ENCODE data around the gene RGS19. TPM values are rescaled to one million over a fixed set of nuclear protein-coding genes. Genes with fewer than 3 reads are reported as not detected.

The RGS19 gene
- total RNA-seq, 1 donor from 2014 or later, result 29.0 TPM

DNA sequence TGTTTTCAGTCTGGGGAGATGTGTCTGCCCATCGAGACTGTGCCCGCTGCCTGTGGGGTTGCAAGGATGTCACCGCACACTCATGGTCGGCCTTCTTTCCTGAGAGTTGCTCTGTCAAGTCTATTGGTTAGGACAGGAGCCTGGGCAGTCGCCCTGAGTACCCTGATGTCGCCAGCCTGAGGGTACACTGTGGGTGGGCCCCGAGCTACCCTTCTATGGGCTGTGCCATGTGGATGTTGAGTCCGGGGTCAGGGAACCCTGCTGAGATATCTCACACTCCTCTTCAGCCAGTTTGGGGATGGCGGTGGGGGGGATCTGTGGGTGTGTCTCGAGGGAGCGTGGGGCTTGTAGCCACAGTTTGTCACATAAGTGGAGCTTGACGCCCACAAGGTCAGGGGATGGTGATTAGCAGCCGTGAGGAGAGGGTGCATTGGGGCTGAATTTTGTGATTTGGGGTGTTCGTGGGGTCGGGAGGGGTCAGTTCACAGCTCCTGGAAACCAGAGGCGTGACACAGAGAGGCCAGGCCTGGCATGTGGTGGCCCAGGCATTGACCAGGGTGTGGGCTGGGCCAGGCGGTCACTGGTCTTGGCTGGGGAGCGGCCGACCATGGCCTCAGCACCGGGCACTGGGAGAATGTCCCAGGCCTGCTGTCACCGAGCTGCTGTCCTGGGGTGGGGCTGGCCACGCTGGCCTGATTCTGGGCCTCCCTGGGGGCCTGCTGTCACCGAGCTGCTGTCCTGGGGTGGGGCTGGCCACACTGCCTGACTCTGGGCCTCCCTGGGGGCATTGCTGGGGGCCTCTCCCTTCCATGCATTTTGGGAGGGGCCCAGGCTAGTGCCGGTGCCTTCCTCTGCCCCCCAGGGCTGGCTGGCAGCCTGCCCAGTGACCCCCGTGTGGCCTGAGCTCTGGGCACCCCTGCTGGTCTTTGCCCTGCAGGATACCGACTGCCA is 29.7 kb upstream of the RGS19 start:
- DNase-seq (ENCODE audit: low spot score), result peak; percentile 85

DNA sequence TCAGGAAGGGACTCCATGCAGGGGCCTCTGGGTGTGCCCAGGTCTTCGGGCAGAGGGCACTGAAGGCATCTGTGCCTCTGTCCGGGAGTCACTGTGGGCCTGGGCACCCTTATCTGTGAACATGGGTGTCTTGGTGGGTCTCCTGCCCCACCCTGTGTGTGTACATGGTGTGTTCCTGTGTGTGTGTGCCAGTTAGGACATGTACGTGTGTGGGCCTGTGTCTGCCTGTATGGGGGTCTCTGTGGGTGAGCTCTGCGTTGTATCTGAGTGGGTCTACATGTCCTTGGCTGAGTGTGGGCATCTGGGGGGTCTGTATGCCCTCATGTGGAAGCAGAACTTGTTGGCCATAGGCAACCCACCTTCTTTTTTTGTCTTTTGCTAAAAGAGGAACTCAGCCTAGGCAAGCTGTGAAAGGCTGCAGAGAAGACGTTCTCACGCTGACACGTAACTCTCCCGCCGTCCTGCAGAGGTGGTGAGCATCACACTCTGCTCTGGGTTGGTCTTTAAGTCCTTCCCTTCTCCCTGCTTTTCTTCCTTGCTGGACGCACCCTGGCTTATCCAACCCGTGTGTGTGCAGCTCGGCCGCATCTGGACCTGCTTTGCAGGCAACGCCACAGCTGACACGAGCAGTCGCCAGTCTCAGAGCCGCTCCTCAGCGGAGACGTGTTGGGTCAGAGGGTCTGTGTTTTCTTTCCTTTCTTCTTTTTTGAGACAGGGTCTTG is 28.6 kb upstream of the RGS19 start:
- DNase-seq (ENCODE audit: low spot score), result peak; percentile 81

DNA sequence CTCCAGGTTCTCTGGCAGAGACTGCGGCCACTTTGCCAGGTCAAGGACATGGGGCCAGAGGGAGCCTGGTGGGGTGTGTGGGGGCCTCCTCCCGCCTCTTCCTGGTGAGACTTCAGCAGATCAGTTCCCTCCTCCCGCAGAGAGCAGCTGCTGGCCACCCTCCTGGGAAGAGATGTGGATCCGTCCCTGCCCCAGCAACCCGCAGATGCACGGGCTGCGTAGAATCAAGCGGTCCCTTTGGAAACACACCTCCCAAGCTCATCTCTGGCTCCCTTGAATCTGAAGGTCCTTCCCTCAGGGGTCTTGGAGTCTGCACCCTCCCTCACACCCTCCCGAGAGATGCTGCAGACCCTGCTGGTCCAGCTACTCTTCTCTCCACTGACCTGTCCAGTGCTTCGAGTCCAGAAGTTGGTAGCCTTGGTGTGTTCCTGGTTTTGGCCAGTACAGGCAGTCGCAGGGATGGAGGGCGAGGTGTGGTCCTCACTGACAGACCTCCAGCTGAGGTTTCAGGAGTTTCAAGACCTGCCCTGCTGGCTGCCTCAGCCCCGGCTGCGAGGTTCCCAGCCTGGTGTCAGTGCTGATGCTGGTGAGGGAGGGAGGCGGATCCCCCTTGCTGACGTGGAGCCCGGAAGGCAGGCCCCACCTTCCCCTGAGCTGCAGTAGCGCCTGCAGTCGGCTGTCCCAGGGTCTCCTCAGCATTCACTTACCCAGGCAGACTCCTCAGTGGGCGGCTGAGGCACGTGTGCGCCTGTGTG is 27.8 kb upstream of the RGS19 start, which contains the start of gene NPBWR2:
TSS of gene NPBWR2 (minus strand) at position 585 of the 755 bp plus-strand sequence. CDS start 734 bp downstream, outside the sequence.
- DNase-seq (ENCODE audit: low spot score), result peak; percentile 86

DNA sequence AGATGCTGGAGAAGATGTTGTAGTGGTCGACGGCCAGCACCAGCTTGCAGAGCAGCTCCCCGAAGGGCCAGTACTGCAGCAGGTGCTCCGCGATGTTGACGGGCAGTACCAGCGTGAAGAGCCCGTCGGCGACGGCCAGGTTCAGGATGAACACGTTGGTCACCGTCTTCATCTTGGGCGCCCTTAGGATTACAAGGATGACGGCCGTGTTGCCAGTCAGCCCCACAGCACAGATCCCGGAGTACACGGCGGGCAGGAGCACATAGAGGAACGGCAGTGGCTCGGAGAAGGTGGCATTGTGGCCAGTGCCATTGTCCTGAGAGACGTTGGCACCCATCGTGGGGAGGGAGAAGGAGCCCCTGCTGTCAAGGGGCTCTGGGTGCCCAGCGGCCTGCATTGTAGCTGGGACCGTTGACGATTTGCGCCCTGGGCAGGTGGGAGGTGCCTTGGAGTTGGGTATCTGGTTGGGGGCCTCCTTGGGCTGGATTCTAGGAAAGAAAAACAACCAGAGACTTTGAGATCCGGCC is 27.2 kb upstream of the RGS19 start:
- peak; percentile 89 for DNase-seq (ENCODE audit: low spot score)

DNA sequence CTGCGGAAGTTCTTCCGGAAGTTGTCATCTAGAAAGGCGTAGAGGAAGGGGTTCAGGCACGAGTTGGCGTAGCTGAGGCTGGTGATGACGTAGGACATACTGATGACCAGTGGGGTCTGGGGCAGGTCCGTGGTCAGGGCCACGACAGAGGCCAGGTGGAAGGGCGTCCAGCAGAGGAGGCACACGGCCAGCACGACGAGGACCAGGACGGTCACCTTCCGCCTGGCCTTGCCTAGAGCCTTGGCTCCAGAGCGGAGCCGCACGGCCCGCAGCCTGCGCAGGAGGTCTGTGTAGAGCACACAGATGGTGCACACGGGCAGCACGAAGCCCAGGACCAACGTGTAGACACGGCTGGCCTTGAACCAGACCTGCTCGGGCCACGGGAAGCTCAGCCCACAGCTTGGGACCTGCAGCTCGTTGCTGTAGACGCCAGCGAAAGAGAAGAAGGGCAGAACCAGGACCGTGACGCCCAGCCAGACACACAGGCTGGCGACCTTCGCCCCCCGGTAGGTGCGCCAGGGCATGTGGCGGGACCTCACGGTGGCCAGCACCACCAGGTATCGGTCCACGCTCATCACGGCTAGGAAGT is 26.6 kb upstream of the RGS19 start:
- DNase-seq (ENCODE audit: low spot score), result peak; percentile 41

DNA sequence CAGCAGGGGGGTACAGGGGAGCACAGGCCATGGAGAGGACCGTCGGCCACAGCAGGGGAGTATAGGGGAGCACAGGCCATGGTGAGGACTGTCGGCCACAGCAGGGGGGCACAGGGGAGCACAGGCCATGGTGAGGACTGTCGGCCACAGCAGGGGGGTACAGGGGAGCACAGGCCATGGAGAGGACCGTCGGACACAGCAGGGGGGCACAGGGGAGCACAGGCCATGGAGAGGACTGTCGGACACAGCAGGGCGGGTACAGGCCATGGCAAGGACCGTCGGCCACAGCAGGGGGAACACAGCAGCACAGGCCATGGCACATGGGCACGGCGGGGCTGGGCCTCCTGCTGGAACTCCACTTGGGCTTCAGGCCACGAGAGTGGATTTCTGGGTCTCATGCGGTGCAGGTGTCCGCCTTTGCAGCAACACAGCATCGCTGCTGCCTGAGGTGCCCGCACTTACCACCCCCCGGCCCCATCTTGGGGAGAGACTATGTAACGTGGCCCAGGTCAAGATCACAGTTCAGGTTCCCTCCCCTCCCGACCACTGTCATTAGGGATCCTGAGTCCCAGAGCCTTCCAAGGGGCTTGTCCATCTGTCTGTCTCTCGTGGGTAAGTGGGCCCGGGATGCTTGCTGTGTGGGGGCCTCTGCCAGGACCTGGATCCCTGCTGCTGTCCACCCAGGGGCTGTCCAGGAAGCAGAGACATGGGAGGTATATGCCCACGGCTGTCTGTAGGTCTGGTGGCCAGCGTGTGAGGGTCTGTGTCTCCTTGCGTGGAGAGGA is 25.5 kb upstream of the RGS19 start:
- peak; percentile 87 for DNase-seq (ENCODE audit: low spot score)

DNA sequence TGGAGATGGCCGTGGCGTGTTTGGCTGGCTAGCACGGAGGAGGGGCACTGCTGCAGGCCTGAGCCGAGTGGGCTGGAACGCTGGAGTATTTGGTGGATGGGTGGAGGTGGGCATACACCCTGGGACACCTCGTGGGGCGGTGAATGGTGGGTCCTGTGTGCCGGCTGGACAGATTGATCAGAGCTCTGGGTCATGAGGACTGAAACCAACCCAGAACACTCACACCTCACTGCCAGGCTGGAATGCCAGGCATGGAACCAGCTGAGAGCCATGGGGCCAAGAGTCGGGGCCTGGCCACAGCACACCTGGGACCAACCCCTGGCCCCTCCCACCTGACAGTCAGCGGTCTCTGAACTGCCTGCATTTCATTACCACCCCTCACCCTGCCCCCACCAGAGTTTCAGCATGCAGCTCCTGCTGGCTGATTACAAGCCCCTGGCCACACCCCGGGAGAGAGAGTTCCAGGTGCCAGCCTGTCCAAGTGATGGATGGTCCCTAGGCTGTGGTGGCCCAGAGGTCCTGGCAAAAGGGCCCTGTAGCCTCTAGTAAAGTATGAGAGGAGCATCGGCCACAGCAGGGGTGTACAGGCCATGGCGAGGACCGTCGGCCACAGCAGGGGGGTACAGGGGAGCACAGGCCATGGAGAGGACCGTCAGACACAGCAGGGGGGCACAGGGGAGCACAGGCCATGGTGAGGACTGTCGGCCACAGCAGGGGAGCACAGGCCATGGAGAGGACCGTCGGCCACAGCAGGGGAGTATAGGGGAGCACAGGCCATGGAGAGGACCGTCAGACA is 24.8 kb upstream of the RGS19 start:
- peak; percentile 88 for DNase-seq (ENCODE audit: low spot score)

DNA sequence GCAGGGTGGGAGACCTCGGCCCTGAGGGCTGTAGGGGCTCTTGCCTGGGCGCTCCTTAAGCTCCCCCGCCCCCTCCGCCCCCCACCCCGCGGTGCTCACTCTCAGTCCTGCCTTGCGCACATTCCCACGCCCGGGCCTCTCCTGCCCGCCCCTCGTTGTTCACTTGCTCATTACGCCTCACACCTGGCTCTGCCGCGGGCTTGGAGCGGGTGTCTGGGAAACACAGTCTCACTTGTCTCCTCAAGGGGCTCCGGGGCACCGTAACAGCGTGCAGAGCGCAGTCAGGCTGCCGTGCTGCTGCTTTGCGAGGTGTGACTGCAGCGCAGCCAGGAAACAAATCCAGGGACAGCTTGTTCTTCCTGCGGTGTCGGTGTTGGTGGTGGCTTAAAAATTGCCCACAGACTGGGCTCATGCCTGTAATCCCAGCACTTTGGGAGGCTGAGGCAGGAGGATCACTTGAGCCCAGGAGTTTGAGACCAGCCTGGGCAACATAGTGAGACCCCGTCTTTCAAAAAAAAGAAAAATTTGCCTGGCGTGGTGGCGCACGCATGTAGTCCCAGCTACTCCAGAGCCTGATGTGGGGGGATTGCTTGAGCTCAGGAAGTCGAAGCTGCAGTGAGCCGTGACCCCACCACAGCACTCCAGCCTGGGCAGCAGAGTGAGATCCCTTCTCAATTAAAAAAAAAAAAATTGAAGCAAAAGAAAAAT is 23.5 kb upstream of the RGS19 start:
- no peak for DNase-seq (ENCODE audit: low spot score)

DNA sequence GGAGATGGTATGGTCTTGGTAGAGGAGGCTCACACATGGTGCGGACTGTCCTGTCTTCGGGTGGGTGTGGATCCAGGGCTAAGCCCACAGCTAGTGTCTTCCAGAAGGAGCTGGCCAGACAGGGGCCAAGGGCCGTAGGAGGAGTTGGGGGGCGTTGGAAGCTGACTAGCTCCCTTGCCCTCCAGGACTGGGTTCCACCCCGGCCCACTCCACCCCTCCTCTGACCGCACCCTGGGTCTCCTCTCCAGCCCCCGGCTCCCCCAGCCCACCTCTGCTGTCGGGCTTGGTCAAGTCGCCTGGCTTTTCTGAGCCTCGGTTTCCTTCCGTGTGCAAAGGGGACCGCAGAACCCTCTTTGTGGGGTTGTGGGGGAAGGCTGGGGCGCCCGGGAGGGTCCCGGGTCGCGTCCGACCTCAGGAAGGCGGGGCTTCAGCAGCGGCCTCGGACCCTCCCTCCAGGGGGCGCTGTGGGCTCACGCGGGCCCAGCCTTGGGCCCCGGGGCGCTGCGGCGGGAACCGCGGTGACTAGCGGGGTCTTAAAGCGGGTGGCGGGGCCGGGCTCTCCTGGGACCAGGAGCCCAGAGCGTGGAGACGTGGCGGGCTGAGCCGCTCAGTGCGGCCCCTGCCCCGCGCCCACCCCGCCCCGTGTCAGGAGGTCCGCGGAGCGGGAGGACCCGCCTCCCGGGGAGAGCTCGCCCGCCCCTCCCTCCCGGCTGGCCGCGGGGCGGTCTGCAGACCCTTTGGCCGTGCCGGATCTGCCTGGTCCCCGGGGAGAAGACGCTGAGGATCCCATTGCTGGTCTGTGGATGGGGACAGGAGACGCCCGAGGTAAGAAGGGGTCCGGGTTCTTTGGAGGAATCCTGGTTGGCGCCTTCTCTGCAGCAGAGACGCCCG is 22.7 kb upstream of the RGS19 start:
- DNase-seq (ENCODE audit: low spot score), result no peak

DNA sequence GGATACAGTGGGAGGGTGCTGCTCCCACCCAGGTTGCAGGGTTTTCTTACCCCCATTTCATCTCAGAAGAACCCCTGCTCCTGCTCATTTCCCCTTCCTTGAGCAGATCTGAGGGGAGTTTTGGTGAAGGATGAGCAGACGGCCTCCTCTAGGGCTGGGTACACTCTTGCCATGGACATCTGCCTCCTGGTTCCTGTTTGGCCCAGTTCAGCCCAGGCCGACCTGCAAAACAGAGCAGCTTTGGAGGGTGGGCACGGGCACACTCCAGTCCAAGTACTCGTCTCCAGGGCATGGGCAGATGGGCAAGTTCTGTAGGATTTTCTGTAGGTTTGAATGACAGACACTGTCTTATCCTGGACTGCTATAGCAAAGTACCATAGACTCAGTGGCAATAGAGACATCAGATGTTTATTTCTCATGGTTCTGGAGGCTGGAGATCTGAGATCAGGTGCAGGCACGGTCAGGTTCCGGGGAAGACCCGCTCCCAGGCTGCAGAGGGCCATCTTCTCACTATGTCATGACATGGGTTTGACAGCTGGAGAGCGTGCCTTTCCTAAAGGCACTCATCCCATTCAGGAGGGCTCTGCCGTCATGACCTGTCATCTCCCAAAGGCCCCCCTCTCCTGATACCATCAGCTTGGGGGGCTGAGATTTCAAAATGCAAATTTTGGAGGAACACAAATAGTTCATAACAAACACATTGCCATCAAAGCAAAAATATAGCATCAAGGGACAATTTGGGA is 21.8 kb upstream of the RGS19 start:
- no peak for DNase-seq (ENCODE audit: low spot score)

DNA sequence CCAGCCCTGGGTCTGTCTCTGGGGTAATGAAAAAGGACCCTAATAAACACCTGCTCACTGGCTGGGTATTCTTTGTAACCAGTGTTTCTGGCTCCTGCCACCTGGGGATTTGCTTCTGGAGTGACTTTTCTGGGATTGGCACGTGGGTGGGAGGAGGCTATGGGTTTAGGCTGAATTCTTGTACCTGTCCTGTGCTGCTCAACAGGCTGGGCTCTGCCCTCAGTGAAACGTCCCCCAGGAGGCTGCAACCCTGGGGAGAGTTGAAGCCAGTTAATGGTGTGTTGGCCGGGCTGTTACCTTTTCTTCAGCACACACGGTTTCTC is 21.2 kb upstream of the RGS19 start:
- no peak for DNase-seq (ENCODE audit: low spot score)

DNA sequence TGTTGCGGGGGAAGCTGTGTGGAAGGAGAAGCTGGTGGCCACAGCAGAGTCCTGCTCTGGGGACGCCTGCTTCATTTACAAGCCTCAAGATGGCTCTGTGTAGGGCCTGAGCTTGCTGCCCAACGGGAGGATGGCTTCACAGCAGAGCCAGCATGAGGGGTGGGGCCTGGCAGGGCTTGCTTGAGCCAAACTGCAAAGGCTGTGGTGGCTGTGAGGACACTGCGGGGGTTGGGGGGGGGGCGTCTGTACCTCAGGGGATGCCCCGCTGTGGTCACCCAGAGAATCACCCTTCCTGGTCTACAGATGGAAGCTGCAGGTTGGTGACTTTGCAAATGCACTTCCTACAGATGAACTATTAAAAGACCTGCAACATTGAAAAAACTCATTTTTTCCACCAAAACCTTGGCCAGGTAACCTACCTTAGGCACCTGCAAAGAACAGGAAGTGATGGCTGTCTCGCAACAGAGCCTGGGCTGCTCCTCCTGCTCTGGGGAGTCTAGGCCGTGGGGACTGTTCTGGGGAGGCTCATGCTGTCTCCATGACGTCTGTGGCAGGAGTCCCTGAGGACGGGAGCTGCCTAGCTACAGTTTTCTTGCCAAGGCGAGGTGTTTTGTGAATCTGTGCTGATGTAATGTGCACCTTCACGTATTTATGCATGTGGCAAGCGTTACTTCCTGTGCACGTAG is 20.7 kb upstream of the RGS19 start:
- no peak for DNase-seq (ENCODE audit: low spot score)

DNA sequence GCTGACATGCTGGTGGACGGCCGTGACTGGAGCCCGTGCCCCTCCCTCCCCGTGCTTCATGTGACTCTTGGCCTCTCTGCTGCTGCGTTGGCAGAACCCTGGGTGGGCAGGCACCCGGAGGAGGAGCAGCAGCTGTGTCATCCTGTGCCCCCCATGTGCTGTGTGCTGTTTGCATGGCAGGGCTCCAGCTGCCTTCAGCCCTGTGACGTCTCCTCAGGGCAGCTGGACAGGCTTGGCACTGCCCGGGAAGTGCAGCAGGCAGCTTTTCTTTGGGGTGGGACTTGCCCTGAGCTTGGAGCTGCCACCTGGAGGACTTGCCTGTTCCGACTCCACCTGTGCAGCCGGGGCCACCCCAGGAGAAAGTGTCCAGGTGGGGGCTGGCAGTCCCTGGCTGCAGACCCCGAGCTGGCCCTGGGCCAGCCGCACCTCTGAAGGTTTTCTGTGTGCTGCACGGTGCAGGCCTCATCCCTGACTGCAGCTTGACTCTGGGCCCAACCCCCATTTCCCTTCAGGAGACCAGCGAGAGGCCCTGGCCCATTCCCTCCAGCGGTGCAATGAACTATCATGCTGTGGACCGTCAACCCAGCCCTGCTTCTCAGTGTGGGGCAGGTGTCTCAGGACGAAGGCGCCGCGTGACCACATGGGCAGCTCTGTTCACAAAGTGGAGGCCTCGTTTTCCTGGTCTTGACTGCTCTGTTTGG is 19.9 kb upstream of the RGS19 start:
- DNase-seq (ENCODE audit: low spot score), result no peak

DNA sequence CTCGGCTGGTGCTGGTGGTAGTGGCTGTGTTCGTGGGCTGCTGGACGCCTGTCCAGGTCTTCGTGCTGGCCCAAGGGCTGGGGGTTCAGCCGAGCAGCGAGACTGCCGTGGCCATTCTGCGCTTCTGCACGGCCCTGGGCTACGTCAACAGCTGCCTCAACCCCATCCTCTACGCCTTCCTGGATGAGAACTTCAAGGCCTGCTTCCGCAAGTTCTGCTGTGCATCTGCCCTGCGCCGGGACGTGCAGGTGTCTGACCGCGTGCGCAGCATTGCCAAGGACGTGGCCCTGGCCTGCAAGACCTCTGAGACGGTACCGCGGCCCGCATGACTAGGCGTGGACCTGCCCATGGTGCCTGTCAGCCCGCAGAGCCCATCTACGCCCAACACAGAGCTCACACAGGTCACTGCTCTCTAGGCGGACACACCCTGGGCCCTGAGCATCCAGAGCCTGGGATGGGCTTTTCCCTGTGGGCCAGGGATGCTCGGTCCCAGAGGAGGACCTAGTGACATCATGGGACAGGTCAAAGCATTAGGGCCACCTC is 19.2 kb upstream of the RGS19 start:
- DNase-seq (ENCODE audit: low spot score), result no peak

DNA sequence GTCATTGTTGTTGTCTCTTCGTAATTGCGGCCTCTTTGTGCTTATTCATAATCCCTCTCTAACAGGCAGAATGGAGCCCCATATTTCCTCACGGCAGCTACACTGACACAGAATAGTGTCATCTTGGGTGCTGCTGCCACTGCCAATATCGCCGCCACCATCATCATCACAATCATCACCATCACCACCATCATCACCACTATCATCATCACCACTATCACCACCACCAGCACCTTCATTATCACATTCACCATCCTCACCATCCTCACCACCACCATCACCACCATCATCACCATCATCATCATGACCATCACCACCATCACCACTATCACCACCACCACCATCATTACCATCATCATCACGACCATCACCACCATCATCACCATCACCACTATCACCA is 17.2 kb upstream of the RGS19 start:
- no peak for DNase-seq (ENCODE audit: low spot score)

Measured in mesenteric fat pad (tissue), 1 donor.